GM19035 (cell line): ENCODE measurements around the gene ARMC2.

Experiments used
- ATAC-seq: cut with Tn5 transposase; IDR thresholded peaks from one replicate; pipeline ENCODE4 v1.9.1; 2021; ENCODE audit not compliant: unreplicated experiment

The ARMC2 gene

GRCh38 chr6:108982154-108983113 lies 134.2 kb downstream of the ARMC2 start:
- no peak for ATAC-seq

- ATAC-seq, result no peak
Observed at GRCh38 chr6:108983151-108983550, 134.9 kb downstream of the ARMC2 start.

GRCh38 chr6:108985301-108985700 lies 137.1 kb downstream of the ARMC2 start:
- no peak for ATAC-seq

- ATAC-seq, result no peak
Observed at GRCh38 chr6:108987156-108987555, 138.9 kb downstream of the ARMC2 start.

GRCh38 chr6:108988296-108988695 lies 140.1 kb downstream of the ARMC2 start:
- ATAC-seq, result no peak

- no peak for ATAC-seq
Observed at GRCh38 chr6:108988765-108989164, 140.5 kb downstream of the ARMC2 start.

GRCh38 chr6:108989700-108990099 lies 141.5 kb downstream of the ARMC2 start:
- ATAC-seq, result no peak

- ATAC-seq, result no peak
Observed at GRCh38 chr6:108993876-108994275, 145.7 kb downstream of the ARMC2 start.

GRCh38 chr6:108995296-108995695 lies 147.1 kb downstream of the ARMC2 start:
- ATAC-seq, result no peak

- no peak for ATAC-seq
Observed at GRCh38 chr6:108996208-108996607, 148.0 kb downstream of the ARMC2 start.

GRCh38 chr6:108998485-108998884 lies 150.3 kb downstream of the ARMC2 start:
- no peak for ATAC-seq

- no peak for ATAC-seq
Observed at GRCh38 chr6:108999428-108999827, 151.2 kb downstream of the ARMC2 start.

- ATAC-seq, result no peak
Observed at GRCh38 chr6:109000289-109000688, 152.1 kb downstream of the ARMC2 start.

- no peak for ATAC-seq
Observed at GRCh38 chr6:109001291-109001894, 153.2 kb downstream of the ARMC2 start.

GRCh38 chr6:109002051-109002697 lies 154.0 kb downstream of the ARMC2 start:
- ATAC-seq, result no peak

- no peak for ATAC-seq
Observed at GRCh38 chr6:109002882-109003281, 154.7 kb downstream of the ARMC2 start.

- ATAC-seq, result no peak
Observed at GRCh38 chr6:109006818-109007217, 158.6 kb downstream of the ARMC2 start.

- ATAC-seq, result no peak
Observed at GRCh38 chr6:109007521-109007920, 159.3 kb downstream of the ARMC2 start.

GRCh38 chr6:109008054-109008453 lies 159.8 kb downstream of the ARMC2 start:
- ATAC-seq, result no peak

- ATAC-seq, result no peak
Observed at GRCh38 chr6:109008537-109009235, 160.5 kb downstream of the ARMC2 start.
